ENCODE measurements around the gene POU2F2.

DNA sequence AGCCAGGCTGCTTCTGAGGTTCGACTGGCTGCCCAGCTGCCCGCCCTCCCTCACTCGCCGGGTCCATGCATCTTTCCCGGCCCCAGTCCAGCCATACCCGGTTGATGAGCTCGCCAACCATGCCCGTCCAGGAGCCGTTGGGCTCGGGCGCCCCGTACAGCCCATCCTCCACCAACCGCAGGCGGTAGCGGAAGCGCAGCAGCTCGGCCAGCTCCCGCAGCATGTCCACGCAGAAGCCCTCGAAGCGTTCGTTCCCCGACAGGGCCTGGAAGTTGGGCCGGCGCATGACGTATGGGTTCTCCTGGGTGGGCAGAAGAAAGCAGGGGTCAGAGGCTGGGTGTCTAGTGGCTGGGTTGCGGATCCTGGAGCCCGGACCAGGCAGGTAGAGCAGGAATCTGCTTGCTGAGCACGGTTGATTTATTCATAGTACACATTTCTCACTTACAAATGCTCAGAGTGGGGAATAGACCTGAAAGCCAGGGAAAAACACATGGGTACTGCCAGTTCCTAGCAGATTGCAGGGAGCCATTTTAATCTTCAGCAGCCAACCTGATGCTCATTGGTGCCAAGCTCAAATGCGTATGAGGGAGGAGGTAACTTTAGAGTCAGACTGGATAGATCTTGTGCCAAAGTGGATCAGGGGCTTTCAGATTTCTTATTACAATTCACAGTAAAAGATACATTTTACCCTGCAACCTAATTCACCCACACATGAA is 89.6 kb downstream of the POU2F2 start:
- TF ChIP-seq CTCF (IDR thresholded peaks at IDR 0.05; ENCODE audit: insufficient read depth, low read length, poor library complexity, severe bottlenecking) = no peak
- no peak for TF ChIP-seq EZH2phosphoT487 (conservative IDR thresholded peaks at IDR 0.05; ENCODE audit: low read length)
